ENCODE data around the gene CACNA2D4. TPM values are rescaled to one million over a fixed set of nuclear protein-coding genes. Genes with fewer than 3 reads are reported as not detected.
A peak's percentile ranks its signal among the peaks of the same experiment; 100 is the strongest.

Gene CACNA2D4
- total RNA-seq, 1 donor from 2014 or later = not detected

DNA sequence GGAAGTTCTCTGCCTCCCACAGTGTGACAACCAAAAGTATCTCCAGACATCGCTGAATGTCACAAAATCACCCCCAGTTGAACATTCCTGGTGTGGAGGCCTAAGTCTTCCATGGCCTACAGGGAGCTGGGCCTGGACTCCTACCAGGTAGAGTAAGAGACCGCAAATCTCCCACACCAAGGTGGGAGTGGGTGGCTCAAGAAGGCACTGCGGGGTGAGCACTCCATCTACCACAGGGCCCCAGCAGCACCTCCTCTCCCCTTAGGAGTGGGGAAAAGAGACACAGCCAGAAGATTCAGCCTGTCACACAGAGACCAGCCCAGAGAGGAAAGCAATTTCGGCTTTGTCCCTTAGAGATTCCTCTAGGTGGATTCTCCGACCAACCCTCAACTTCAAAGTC, 72.6 kb downstream of the CACNA2D4 start:
- H3K4me3 ChIP-seq = no peak overlapping the region
- no peaks in the 10 kb centered on the region for H3K27me3 ChIP-seq
- H3K4me1 ChIP-seq = peaks cover 0 to under 1% of the 10 kb centered on the region in 2 donors
- no peaks in the 10 kb centered on the region for H3K36me3 ChIP-seq
- no peak overlapping the region for H3K27ac ChIP-seq
- intact Hi-C loops (cut with DNase I) = no loop called here
- TF ChIP-seq, protein P1, sequence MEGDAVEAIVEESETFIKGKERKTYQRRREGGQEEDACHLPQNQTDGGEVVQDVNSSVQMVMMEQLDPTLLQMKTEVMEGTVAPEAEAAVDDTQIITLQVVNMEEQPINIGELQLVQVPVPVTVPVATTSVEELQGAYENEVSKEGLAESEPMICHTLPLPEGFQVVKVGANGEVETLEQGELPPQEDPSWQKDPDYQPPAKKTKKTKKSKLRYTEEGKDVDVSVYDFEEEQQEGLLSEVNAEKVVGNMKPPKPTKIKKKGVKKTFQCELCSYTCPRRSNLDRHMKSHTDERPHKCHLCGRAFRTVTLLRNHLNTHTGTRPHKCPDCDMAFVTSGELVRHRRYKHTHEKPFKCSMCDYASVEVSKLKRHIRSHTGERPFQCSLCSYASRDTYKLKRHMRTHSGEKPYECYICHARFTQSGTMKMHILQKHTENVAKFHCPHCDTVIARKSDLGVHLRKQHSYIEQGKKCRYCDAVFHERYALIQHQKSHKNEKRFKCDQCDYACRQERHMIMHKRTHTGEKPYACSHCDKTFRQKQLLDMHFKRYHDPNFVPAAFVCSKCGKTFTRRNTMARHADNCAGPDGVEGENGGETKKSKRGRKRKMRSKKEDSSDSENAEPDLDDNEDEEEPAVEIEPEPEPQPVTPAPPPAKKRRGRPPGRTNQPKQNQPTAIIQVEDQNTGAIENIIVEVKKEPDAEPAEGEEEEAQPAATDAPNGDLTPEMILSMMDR (IDR thresholded peaks at IDR 0.05) = no peak
- H3K9me3 ChIP-seq = no peaks in the 10 kb centered on the region
- DNase-seq (ENCODE audit: low spot score in 2 of 2) = peak in 1 of 2 donors; percentile 47

DNA sequence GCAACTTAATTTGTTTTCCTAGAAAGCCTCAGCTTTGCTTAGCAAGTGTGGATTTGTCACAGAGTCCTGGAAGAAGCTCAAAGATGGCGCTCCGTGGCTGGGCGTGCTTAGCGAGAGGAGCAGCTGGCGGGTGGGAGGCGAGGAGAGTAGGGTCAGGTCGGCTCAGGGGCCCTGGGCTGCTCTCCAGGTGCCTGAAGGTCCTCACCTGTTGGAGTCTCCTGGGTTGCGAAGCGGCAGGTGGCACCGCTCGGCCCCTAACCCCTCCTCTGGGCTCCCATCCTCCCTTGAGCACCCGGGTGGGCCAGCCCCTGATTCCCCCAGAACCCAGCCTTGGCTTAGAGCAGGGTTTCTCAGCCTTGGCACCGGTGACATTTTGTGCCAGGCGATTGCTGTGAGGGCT, 73.0 kb downstream of the CACNA2D4 start:
- Histone ChIP-seq H3K4me3 (no peak overlapping the region), H3K27ac (no peak overlapping the region), H3K4me1 (no peaks in the 10 kb centered on the region), H3K27me3 (no peaks in the 10 kb centered on the region), H3K9me3 (no peaks in the 10 kb centered on the region), H3K36me3 (no peaks in the 10 kb centered on the region)
- intact Hi-C loops (cut with DNase I) = no loop called here
- TF ChIP-seq, protein P1 (IDR thresholded peaks at IDR 0.05) = no peak
- peak in 1 of 2 donors; percentile 46 for DNase-seq (ENCODE audit: low spot score in 2 of 2)

DNA sequence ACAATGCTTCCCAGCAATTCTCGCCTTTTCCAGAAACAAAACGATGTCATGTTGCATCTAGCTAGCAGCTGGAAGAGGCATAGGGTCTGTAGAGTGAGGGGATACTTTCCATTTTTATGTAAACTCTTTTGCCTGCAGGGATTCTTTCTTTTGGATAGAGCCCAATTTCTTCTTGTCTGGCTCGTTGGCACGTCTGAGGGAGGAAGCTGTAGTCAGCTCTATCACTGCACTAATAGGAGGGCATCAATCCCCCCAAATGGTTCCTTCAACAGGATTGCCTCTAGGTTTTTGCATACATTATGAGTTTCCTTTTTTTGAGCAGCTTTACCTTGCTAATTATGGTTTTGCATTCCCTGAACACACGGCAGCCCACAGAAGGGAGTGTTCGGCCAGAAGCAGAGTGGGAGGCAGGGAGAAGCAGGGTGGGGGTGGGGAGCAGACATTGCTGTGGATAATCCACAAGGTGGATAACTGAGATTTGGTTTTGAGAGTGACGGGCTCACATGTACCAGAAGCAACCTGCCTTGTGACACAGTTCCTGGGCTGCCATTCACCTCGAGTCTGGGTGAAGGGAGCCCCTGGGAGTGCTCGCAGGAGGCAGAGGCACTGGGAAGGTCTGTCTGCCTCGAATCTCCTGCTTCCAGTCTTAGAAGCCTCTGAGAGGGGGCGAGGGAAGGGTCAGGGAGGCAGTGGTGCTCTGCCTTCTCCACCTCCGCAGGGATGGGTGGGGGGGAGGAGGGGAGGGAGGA, 73.6 kb downstream of the CACNA2D4 start:
- intact Hi-C loops (cut with DNase I) = no loop called here
- Histone ChIP-seq H3K36me3 (no peaks in the 10 kb centered on the region), H3K27ac (no peak overlapping the region), H3K9me3 (no peaks in the 10 kb centered on the region), H3K4me3 (no peak overlapping the region), H3K4me1 (no peaks in the 10 kb centered on the region), H3K27me3 (no peaks in the 10 kb centered on the region)
- TF ChIP-seq, protein P1 (IDR thresholded peaks at IDR 0.05) = no peak
- peak in 1 of 2 donors; percentile 48 for DNase-seq (ENCODE audit: low spot score in 2 of 2)

DNA sequence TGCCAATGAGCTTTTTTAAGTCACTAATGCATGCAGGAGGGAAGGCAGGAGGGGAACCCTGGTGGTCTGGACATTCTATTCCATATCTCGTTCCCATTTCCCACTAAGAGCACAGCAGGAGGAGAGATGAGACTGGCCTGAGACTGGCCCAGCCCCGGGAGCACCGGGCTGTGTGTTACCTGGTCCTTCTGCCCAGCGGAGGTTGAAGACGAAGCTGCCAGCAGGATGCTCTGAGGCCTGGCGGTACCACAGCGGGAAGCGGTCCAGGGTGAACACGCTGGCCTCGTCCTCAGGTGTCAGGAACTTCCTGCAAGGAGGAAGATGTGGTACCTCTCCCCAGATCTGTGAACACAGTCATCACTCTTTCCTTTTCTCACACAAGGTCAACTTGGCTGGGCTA, 74.2 kb downstream of the CACNA2D4 start:
- H3K9me3 ChIP-seq = no peaks in the 10 kb centered on the region
- H3K4me1 ChIP-seq = no peaks in the 10 kb centered on the region
- intact Hi-C loops (cut with DNase I) = no loop called here
- H3K4me3 ChIP-seq = no peak overlapping the region
- H3K36me3 ChIP-seq = no peaks in the 10 kb centered on the region
- TF ChIP-seq, protein P1 (IDR thresholded peaks at IDR 0.05) = no peak
- DNase-seq (ENCODE audit: low spot score in 2 of 2) = peak in 1 of 2 donors; percentile 39
- H3K27ac ChIP-seq = no peak overlapping the region
- H3K27me3 ChIP-seq = no peaks in the 10 kb centered on the region

DNA sequence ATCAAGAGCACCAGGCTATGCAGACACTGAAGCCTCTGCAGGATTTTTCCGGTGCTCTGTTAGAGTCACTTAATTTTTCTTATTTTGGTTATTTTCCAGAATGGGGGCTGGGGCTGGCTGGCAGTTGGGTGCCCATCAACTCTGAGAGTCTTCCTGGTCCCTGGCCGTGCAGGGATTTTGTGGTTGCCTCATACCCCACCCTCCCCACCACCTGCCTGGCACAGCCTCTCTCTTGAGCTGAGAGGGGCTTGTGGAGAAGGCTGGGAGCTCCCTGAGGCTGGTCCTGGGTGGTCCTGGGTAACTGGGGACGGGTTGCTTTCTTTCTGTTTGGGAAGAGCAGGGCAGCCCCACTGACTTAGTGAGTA, 74.8 kb downstream of the CACNA2D4 start:
- no peaks in the 10 kb centered on the region for H3K36me3 ChIP-seq
- H3K27ac ChIP-seq = no peak overlapping the region
- intact Hi-C loops (cut with DNase I) = no loop called here
- no peaks in the 10 kb centered on the region for H3K9me3 ChIP-seq
- no peaks in the 10 kb centered on the region for H3K4me1 ChIP-seq
- TF ChIP-seq, protein P1 (IDR thresholded peaks at IDR 0.05) = no peak
- no peaks in the 10 kb centered on the region for H3K27me3 ChIP-seq
- peak in 1 of 2 donors; percentile 38 for DNase-seq (ENCODE audit: low spot score in 2 of 2)
- no peak overlapping the region for H3K4me3 ChIP-seq

Measured in ascending aorta (tissue), 2 donors.